HG03432 (cell line): ENCODE results near the gene RPS6KL1.

Experiments
- ATAC-seq: cut with Tn5 transposase; IDR thresholded peaks from one replicate; pipeline ENCODE4 v1.9.1; 2021; ENCODE audit warnings: mild to moderate bottlenecking, moderate library complexity; ENCODE audit not compliant: unreplicated experiment

Gene RPS6KL1

DNA sequence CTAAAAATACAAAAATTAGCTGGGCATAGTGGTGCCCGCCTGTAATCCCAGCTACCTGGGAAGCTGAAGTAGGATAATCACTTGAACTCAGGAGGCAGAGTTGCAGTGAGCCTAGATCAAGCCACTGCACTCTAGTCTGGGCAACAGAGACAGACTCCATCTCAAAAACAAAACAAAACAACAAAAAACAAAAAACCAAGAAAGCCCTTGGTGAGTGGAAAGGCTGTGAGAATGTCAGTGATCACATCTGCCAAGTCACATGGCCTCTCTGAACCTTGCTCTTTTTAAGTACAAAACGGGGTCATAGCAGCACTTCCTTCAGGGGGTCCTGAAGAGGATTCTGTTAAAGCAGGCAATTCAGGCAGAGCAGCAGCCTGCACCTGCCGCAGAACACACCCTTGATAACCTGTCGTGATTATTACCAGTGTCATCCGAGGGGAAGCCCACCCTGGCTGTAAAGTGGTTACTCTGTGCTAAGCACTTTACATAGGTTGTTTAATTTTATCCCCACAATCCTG, 9.6 kb downstream of the RPS6KL1 start:
- ATAC-seq = no peak

DNA sequence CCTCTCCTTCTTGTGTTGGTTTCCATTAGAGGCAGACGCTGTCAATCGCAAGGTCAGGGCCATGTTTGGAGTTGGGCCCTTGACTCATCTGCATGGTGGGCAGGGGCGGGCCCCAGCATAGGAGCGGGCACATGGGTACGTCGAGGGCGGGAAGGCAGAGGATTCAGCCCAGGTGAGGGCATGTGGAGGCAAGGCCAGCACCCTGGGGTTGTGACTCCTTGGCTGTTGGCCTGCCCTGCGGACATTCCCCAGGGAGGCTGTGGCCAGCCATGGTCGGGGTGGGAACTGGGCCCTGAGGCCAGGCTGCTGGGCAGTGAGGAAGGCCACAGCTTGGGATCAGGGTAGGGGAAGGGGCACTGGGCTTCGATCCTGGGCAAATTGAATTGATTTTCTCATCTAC, 10.3 kb downstream of the RPS6KL1 start:
- ATAC-seq = no peak

DNA sequence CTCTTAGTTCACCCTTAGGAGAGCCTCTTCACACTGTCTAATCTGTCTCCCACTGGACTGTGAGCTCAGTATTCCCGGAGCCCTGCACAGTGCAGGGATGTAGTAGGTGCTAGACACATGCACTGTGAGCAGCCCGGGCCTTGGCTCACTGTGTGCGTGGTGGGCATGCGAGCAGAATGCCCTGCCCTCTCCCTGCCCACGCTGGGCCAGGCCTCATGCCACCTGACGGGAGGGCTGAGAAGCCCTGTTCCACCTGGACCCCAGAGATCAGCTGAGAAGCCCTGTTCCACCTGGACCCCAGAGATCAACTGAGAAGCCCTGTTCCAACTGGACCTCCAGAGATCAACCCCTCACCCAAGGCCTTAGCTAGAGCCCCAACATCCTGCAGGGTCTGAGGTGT, 10.9 kb downstream of the RPS6KL1 start:
- no peak for ATAC-seq

DNA sequence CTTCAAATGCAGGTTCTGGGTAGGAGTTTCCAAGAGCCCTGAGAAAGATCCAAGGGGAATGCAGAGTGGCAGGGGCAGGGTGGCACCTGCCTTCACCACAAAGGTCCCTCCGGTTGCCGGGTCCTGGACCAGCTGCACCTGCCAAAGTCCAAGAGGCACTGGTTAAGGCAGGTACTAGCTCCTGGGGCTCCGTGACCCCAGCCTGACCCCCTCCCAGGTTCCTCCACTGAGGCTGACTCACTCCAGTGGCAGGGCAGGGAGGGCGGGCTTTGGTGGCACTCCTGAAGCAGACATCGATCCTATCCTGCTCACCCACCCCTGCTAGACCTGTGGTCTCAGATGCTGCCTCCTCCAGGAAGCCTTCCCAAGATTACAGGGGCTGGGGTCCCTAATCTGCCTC, 11.4 kb downstream of the RPS6KL1 start:
- ATAC-seq = no peak

DNA sequence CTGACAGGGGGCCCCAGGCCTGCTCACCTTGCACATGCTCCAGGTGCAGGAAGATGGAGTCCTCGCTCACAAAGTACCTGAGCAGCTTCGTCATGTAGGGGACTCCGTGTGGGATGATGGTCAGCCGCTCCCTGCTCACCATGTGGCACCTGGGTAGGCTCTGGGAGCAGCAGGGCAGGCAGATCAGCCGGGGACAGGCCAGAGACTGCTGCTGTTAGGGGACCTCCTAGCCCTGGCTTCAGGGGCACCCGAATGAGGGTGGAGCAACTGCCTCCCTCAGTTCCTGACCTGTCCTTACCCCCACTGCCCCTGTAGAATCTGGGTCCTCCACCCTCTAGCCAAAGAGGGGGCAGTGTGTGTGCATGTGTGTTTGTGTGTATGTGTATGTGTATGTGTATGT, 11.8 kb downstream of the RPS6KL1 start:
- no peak for ATAC-seq

DNA sequence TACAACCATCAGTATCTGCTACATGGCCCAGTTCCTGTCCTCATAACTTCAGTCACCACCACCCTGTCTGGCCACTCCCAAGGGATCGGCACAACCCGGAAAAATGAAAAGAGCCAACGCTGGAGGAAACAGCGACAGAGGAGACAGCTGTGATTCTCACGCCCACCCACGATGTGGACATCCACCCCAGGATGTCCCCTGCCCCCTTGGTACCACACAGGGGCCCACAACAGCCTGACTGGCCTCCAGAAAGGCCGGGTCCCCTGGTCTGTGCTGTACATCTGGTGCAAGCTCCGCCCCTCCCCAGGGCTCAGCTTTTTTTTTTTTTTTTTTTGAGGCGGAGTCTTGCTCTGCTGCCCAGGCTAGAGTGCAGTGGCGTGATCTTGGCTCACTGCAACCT, 12.5 kb downstream of the RPS6KL1 start:
- no peak for ATAC-seq

DNA sequence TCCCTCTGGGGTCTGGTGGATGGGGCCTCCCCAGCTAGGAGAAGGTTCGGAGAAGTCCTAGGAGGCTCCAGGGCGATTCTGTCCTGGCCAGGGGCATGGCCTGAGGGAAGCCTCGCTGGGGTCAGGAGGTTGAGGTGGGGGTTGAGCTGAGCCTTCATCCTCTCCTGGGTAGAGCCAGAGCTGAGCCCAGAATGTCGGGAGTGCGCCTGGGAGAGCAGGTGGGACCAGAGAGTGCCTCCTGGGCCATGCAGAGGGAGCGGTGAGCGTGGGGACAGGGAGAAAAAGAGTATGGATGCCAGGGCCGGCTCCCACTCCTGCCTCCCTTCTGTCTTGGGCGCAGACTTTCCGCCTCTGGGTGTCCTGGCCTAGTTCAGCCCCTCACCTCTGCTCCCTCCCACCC, 13.1 kb downstream of the RPS6KL1 start:
- ATAC-seq = no peak

DNA sequence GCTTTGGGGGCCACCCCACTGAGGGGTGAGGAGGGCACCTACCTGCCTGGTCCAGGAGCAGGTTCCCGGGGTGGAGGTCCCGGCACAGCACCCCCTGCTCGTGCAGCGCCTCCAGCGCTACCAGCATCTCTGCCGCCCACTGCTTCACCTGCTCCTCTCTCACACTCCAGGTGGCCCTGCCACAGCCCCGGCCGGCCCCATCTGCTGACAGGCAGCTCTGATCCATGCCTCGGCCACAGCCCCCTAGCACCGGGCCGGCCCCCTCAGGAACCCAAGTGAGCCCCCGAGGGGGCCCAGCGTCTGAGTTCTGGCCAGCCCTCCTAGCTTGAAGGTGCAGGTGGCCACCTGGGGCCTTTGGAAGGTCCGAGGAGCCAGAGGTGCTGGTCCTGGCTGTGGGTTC, 13.6 kb downstream of the RPS6KL1 start:
- no peak for ATAC-seq

DNA sequence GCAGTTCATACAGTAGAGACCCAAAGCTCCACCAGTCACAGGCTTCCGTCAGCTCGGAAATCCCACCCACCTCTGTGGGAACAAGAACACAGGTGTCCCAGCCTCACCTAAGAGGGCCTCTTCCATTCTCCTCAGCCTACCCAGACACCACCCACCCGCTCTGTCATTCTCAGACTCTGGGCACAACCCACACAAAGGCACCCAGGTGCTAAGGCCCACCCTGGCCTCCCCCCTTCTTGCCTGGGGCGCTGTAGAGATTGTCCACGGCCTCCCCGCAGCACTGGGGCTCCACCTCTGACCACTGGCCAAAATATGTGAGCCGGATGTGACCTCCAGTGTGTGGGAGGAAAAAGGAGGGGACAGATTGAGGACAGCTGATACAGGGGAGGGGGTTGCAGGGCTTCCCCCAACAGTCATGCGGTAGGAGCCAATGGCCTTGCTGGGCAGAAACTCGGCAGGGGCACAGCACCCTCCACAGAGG, 14.2 kb downstream of the RPS6KL1 start:
- no peak for ATAC-seq

DNA sequence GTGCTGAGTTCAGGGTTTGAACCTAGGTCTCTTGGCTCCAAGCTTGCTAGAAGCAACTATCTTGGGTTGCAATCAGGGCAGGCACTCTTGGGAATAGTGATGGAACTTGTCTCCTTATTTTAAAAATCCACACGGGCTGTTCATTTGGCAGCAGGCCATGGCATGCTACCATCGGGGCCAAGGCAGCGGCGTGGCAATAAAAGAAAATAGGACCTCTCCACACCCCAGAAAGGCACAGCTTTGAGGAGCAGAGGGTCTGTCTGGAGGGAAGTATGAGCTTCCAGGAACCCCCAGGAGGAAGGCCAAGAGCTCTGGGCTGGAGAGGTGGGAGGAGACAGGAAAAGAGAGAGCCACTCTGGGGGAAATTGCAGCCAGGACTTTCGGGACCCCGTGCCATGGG, 15.3 kb downstream of the RPS6KL1 start:
- no peak for ATAC-seq

DNA sequence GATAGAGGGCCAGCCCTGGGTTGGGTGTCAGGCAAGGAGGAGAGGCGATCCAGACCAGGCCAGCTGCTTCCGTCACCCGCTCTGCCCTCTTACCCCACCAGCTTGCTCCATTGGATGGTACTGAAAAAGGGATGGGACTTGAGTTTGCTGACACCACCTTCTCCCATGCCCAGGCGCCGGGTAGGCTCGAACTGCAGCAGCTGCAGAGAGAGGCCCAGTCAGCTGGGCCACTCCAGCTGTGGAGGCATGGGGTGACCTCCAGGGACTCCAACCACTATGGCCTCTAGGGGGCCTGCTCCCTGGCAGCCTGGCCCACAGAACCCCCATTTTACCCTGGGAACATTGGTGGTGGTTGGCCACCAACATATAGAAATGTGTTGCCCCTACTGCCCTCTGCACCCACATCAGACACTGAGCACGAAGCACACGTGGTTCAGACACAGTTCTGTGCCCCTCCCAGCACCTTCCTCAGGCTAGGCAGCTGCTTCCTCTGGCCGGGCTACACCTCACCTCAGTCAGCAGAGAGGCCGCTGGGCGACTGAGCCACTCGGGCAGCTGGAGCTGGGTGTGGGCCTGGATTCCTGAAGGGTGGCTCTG, 16.0 kb downstream of the RPS6KL1 start:
- ATAC-seq = no peak

DNA sequence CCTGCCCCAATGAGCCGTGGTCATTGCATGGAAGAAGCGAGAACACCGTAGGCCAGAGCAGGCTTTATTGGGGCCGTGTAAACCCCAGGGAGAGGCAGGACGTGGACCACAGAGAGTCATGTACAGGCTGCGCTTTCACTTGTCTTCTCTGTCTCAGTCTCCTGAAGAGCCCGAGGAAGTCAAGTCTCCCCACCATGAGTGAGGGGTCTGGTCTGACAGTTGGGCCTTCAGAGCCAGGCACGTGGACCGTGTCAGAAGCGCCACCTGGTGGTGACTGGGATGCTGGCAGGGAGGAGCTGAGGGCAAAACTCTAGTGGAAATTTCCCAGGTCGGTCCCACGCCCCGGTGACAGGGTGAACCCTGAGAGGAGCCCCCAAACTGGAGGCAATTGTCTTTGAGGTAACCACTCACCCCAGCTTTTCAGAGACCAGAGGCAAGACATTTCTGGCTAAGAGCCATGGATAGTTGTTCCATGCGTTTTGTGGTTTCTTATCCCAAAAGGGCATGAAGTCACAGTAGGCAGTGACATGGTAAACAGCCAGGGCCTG, 17.4 kb downstream of the RPS6KL1 start:
- ATAC-seq = no peak

DNA sequence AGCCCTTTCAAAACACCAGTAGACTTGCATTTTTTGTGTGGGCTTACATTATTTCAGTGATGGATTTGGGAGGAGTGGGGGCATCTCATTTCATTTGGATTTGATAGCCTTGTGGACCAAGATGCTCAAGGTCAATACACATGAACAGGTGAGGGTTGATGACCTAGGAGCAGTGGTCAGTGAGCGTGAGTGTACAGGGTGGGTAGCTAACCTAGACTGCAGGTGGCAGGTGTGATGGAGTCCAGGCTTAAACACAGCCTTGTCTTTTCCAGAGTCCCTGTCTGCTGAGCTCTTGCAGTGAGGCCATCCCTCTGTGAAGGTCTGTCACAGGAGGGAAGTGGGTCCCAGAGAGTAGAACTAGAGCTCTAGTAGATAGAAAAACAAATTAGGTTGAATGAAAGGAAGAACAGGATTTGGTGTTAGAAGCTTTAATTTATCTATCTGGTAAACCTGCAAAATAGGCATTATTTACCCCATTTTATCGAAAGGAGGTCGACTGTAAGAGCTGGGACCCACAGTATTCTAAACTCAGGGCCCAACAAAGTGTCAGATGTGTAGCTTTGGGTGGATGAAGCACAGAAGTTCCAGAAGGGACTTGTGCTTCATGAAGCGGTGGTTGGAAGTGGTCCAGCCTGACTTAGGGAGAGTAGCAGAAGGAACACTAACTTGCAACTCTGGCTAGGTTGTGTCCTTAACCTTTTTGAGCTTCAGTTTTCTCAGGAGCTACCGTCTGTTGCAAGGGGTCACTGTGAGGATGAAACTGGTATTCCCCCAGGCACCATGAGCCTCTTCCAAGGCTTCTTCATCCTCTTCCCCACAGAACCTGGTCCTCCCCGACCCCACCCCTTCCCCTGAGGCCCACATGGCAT, 18.2 kb downstream of the RPS6KL1 start:
- no peak for ATAC-seq

DNA sequence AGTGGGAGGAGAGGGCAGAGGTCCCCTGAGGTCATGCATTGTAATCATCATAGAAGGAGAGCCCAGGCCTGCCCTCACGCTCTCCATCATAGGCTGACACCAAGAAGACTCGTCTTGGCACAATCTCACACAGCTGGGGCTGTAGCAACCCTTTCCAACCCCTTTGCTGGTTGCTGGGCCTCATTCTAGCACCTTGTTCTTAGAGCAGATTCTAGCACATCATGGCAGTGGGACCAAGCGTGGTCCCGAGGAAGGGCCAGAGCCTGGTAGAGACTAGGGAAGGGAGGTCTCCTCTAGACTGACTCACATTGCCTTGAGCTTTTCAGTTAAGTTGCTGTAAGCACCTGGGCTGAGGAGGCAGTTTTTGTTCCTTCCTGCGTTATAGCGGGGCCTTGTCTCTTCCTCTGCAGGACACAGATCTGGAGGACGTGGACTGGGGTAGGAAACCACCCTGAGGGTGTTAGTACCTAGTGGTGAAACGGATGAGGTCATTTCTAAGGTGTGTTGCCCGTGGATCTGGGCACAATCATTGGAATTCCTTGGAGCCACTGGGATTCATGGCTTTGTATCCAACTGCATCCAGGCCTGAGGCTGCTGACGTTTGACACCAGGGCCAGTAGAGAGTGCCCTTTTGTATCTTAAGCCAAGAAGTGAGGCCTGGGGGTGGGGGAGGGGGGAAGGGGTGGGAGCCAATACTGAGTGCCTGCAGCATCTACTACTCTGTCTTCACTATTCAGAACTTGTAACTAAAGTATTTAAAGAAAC, 19.9 kb downstream of the RPS6KL1 start:
- no peak for ATAC-seq

DNA sequence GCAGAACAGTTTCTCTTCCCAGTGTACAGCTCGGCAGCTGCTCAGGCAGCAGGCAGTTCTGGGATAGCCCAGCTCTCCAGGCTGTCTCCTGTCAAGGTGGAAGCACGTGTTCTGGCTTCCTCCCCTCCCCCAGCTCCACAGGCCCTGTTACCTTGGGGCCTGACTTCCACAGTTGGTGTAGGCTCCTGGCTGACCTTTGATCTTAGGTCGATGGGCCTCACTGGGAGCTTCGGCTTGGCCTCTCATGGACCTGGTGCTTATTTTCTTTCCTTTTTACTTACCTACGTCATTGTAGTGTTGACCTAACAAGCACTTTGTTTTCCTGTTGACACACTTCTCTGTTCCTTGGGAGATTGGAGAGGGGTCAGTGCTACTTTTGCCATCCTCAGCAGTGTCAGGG, 24.4 kb downstream of the RPS6KL1 start:
- ATAC-seq = no peak

DNA sequence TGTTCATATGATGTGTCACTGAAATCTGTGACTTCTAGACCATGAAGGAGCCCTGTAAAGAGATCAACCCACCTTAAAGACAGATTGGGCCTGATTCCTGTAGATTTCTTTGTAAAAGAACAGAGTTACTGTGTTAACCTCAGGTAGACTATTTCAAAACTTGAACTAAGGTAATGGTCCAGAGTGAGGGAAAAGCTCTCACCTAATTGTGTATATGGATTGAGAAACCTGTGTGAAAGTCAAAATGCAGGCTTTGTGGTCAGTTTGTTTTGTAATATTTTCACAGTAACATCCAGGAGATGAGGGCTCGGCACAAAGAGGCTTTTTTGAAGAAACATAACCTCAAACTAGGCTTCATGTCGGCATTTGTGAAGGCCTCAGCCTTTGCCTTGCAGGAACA, 25.0 kb downstream of the RPS6KL1 start:
- ATAC-seq = no peak

DNA sequence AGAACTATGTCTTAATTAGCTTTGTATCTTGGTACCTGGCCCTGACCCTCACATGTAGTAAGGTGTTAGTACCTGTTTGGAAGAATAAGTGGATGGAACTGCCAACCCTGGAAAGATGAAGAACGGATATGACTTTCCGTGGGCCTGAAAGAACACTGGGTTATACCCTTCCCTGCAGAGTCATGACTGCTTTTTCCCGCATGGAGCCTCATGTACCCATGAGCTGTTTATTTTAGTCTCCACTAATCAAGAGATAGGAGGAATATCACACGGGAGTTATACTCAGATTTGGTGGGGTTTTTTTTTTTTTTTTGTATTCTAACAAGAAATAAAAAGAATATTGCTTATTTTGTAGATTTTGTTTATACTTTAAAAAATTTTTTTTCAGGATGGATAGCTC, 25.4 kb downstream of the RPS6KL1 start:
- no peak for ATAC-seq

DNA sequence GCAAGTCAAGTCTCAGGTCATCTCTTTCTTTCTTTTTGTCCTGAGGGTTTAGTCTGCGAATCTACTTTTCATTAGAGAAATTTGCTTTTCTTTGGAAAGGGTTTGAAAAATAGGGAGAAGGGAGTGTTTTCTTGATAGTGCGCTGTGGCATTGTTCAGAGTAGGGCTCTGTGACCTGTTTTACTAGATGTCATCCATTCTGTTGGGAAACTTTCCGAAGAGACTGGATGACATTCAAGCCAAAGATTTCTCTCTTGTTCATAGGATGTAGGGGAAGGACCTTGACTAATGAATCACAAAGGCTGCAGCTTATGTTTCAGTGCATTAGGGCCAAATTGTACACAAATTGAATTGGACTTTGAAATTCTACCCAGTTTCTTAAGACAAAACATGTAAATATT, 26.7 kb downstream of the RPS6KL1 start:
- ATAC-seq = no peak

DNA sequence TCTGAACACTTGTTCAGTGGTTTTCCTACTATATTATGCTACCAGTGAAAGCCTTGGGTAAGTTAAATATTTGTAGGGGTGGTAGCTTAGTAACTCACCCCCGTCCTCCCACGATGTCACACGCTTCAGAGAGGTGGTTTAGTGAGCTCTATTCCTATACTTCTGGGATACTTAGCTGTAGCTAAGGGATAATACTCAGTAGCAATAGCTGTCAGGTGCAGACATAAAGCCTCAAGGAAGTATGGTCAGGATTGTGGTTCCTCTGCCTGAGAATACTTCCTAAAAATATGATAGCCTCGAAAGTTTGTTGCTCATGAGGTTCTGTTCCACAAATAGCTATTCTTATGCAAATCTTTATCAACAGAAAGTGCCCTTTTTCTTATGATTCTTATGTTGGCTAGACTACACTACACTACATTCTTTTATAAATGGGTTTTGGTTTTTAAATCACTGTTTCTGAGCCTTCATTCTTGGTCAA, 29.4 kb downstream of the RPS6KL1 start:
- ATAC-seq = peak; percentile 61

DNA sequence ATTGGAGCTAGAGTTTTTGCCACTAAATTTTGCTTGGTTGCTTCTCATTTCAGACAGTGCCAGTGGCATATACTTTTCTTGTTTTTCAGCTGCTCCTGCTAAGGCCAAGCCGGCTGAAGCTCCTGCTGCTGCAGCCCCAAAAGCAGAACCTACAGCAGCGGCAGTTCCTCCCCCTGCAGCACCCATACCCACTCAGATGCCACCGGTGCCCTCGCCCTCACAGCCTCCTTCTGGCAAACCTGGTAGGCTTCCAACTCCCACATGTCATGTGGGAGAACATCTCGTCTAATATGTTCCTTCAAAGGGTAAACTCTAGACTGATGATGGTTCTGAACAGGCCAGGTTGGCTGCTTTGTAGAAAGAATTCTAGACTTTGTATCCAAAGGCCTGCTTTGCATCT, 30.3 kb downstream of the RPS6KL1 start:
- ATAC-seq = peak; percentile 4

DNA sequence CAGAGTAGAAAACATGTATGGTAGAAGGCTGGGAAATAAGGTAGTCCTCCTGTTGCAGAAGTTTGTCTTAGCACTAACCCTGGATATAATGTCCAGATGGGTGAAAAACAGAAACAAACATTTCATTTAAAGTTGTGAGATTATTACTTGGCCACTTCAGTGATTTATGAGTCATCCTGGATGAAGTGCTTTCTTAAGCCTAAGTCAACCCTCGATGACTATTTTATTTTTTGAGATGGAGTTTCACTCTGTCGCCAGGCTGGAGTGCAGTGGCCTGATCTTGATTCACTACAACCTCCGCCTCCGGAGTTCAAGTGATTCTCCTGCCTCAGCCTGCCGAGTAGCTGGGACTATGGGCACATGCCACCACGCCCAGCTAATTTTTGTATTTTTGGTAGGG, 31.2 kb downstream of the RPS6KL1 start:
- ATAC-seq = no peak
